Activated CD8-positive, alpha-beta memory T cell treated with anti-CD3 and anti-CD28 coated beads, Interleukin-2, amount 50 U/mL, for 24 hours (primary cell): ENCODE measurements around the gene BDP1.
"Not testable (repeated sequence)": the region's sequence is repeated elsewhere in the genome, so short reads cannot be mapped to it uniquely, and the experiment has no call there.

Experiments
- DNase-seq: peaks from one replicate; pipeline ENCODE4 v3.0.0-alpha.2; 2020; ENCODE audit errors: extremely low read depth

Gene BDP1

GRCh38 chr5:71471193-71471592 lies 15.7 kb downstream of the BDP1 start:
- DNase-seq: no peak

GRCh38 chr5:71475788-71476384 lies 20.4 kb downstream of the BDP1 start:
- DNase-seq: no peak

DNA sequence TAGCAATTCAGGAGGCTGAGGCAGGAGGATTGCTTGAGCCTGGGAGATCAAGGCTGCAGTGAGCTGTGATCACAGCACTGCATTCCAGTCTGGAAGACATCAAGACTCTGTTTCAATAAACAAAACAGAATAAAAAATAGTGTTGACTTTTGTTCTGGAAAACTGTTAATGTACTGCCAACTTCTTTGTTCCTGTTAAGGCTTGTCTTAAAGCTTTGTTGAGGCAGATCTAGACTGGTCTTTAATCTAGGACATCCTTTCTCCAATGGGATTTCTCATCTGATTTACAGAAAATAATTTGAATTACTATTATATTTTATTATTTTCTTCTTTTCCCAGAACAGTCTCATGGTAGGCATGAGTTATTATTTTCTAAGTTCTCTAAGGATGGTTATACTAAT lies 26.0 kb downstream of the BDP1 start:
- no peak for DNase-seq

- DNase-seq: no peak
Observed at GRCh38 chr5:71482132-71482531, 26.7 kb downstream of the BDP1 start.

- no peak for DNase-seq
Observed at GRCh38 chr5:71483355-71483754, 27.9 kb downstream of the BDP1 start.

DNA sequence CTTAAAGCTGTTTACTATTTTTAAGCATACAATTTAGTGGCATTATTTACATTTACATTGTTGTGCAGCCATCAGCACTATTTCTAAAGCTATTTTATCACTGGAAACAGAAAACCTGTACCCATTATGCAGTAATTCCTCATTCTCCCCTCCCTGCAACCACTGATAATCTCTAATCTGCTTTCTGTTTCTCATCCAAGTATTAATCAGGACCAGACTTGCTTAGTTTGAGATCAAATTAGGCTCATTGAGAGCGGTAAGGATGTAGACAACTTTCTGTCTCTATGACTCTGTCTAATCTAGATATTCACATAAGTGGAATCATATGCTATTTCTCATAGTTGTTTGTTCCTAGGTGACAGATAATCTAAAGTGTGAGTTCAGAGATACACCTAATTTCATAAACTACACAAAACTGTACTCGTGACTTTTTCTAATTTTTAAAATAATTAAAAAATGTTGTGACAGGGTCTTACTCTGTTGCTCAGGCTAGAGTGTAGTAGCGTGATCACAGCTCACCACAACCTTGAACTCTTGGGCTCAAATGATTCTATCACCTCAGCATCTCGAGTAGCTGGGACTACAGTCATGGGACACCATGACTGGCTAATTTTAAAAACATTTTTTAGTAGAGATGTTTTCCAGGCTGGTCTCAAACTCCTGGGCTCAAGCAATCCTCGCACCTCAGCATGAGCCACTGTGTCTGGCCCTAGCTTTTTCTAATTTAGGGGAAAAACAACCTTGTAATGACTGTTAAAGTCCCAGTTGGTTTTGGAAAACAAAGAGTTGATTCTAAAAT lies 37.6 kb downstream of the BDP1 start:
- DNase-seq: no peak

- DNase-seq: not testable (repeated sequence)
Observed at GRCh38 chr5:71494202-71494601, 38.8 kb downstream of the BDP1 start.

GRCh38 chr5:71498756-71499155 lies 43.3 kb downstream of the BDP1 start:
- not testable (repeated sequence) for DNase-seq

- no peak for DNase-seq
Observed at GRCh38 chr5:71503536-71503935, 48.1 kb downstream of the BDP1 start.

- no peak for DNase-seq
Observed at GRCh38 chr5:71522151-71522550, 66.7 kb downstream of the BDP1 start.

GRCh38 chr5:71525611-71526010 lies 70.2 kb downstream of the BDP1 start:
- not testable (repeated sequence) for DNase-seq

GRCh38 chr5:71528206-71528605 lies 72.8 kb downstream of the BDP1 start:
- DNase-seq: no peak

- no peak for DNase-seq
Observed at GRCh38 chr5:71529682-71530081, 74.2 kb downstream of the BDP1 start.

DNA sequence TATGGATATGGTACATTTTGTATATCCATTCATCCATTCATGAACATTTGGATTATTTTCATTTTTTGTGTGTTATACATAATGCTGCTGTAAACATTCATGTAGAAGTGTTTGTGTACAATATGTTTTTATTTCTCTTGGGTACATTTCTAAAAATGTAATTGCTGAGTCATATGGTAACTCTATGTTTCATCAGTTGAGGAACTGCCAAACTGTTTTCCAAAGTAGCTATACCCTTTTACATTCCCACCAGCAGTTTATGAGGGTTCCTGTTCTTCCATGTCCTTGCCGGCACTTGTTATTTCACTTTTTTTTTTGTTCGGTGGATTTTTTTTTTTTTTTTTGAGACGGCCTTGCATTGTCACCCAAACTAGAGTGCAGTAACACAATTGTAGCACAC lies 77.7 kb downstream of the BDP1 start:
- DNase-seq: no peak

DNA sequence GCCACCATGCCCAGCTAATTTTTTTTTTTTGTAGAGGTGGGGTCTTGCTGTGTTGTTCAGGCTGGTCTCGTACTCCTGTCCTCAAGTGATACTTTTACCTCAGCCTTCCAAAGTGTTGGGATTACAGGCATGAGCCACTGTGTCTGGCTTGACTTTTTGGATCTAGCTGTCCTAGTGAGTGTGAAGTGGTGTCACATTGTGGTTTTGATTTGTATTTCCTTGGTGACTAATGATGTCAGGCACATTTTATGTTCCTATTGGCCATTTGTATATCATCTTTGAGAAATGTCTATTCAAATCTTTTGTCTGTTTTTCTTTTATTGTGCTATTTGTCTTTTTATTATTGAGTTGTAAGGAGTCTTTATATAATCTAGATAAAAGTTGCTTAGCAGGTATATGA lies 78.2 kb downstream of the BDP1 start:
- no peak for DNase-seq

GRCh38 chr5:71537687-71538086 lies 82.2 kb downstream of the BDP1 start:
- no peak for DNase-seq

- not testable (repeated sequence) for DNase-seq
Observed at GRCh38 chr5:71550885-71551284, 95.4 kb downstream of the BDP1 start.

GRCh38 chr5:71551582-71551981 lies 96.1 kb downstream of the BDP1 start:
- not testable (repeated sequence) for DNase-seq

DNA sequence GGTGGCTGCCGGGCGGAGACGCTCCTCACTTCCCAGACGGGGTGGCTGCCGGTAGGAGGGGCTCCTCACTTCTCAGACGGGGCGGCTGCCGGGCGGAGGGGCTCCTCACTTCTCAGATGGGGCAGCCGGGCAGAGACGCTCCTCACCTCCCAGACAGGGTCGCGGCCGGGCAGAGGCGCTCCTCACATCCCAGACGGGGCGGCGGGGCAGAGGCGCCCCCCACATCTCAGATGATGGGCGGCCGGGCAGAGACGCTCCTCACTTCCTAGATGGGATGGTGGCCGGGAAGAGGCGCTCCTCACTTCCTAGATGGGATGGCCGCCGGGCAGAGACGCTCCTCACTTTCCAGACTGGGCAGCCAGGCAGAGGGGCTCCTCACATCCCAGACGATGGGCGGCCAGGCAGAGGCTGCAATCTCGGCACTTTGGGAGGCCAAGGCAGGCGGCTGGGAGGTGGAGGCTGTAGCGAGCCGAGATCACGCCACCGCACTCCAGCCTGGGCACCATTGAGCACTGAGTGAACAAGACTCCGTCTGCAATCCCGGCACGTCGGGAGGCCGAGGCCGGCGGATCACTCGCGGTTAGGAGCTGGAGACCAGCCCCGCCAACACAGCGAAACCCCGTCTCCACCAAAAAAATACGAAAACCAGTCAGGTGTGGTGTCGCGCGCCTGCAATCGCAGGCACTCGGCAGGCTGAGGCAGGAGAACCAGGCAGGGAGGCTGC lies 96.7 kb downstream of the BDP1 start:
- DNase-seq: not testable (repeated sequence)

DNA sequence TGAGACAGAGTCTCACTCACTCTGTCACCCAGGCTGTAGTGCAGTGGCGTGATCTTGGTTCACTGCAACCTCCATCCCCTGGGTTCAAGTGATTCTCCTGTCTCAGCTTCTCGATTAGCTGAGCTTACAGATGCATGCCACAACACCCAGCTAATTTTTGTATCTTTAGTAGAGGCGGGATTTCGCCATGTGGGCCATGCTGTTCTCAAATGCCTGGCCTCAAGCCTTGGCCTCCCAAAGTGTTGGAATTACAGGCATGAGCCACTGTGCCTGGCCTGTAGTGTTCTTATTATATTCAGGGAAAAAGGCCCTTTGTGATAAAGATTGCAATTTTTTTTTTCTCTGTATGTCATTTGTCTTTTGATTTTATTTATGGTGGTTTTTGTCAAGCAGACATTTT lies 107.7 kb downstream of the BDP1 start:
- DNase-seq: no peak

- no peak for DNase-seq
Observed at GRCh38 chr5:71564895-71565294, 109.4 kb downstream of the BDP1 start.

DNA sequence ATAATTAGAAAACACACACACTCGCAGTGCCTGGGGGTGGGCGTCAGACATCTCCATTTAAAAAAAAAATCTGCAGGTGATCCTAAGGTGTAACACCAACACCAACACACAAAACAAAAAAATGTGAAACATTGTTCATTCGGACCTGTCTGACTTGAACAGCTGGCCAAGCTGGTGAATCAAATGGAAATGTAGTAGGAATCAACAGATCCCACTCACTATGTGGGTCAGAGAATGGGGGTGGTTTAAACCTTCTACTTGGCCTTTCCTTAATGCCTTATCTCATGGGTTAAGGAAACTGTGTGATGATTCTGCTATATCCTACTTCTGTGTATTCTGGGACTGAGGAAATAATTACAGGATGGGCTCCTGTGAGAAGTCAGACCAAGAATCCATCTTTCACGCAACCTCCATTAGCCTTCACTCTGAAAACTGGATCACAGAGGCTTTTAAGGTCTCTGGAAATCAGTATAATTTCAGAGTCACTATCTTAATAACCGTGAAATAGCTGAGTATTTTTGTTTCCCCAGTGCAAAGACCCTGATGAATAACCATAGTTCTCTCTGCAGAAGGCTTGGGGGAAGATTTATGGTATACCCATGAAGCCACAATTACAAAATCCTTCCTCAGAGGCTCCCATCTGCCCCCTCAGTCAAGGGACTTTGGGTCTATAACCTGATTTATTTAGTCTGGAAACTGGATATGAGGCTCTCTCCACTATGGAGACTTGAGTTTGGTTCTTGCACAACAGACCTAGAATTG lies 114.5 kb downstream of the BDP1 start:
- DNase-seq: no peak
